ENCODE results near the gene ANKS1B.
"Not testable (repeated sequence)": the region's sequence is repeated elsewhere in the genome, so short reads cannot be mapped to it uniquely, and the experiment has no call there.

ANKS1B gene

DNA sequence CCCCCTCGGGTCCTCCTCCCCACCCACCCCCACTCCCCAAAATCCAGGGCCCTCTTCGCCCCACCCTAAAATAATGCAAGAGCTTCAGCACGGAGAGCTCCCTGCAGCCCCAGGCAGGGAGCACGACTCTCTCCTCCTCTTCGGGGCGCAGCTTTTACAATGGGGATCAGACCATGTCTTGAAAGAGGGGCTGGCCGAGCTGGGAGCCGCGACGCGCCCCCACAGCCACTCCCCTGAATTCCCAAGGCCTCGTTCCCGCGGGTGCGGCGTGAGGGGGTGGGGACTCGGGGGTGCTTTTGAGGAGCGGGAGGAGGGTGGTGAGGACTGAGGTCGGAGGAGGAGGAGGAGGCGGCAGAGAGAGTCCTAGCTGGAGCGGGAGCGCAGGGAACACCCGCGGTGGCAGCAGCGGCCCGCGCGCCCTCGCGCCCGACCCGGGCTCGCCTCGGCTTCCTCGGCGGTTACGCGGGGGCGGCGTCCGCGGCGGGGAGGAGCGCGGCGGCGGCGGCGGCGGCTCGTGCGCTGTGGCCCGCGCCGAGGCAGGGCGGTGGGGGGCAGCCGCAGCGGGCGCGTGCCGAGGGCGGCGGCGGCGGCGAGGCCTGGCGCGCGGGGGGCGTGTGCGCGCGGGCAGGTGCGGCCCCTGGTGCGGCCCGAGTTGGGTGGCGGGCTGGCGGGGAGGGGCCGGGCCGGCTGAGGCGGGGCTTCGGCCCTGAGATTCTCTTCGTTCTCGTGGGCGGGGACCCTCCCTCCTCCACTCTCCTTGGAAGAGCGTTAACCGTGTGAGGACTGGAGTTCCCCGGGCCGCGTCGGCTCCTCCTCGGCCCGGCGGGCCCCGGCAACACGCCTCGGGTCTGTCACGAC lies at the start of gene ANKS1B:
Gene ANKS1B (minus strand): TSS at position 666 of the 858 bp plus-strand sequence. CDS start 699 bp downstream, outside the sequence.
- no peak for DNase-seq

- DNase-seq: no peak
Observed at GRCh38 chr12:100031836-100032235, 47.1 kb upstream of the ANKS1B start.

- no peak for DNase-seq
Observed at GRCh38 chr12:100027671-100028070, 42.9 kb upstream of the ANKS1B start.

DNA sequence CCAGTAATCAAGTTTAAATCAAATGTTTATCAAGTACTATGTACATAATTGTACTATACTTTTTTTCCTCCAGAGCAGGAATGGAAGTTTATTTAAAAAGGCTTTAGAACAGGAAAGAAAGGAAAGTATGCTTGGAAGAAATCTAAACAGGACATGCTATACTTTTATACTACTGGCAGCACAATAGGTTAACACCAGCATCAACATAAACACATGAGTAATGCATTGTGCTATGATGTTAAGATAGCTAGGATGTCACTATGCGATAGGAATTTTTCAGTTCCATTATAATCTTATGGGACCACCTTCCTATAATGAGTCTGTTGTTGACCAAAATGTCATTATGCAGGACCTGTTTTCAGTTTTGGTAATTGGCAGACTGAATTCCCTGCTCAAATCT lies 41.5 kb upstream of the ANKS1B start:
- DNase-seq: no peak

DNA sequence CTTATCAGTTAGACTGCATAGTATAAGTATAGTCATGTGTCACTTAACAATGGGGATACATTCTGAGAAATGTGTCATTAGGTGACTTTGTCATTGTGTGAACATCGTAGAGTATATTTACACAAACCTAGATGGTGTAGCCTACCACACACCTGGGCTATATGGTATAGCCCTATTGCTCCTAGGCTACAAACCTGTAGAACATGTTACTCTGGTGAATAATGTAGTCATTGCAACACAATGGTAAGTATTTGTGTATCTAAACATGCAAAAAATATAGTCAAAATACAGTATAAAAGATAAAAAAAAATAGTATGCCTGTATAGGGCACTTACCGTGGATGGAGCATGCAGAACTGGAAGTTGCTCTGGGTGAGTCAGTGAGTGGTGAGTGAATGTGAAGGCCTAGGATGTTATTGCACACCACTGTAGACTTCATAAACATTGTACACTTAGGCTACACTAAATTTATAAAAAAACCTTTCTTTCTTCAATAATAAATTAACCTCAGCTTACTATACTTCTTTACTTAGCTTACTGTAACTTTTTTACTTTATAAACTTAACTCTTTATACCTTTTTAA lies 40.3 kb upstream of the ANKS1B start:
- no peak for DNase-seq

GRCh38 chr12:100020370-100020769 lies 35.6 kb upstream of the ANKS1B start:
- no peak for DNase-seq

DNA sequence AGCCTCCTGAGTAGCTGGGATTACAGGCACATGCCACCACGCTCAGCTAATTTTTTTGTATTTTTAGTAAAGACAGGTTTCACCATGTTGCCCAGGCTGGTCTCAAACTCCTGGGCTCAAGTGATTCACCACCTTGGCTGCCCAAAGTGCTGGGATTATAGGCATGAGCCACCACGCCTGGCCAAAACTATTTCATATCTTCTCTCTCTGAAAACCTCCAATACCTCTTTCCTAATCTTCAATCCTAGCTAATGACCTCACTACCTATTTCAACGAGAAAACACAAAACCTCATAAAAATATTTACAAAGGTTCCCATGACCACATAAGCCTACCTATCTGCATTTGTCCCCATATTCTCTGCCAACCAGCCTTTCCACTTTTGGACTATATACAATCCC lies 32.3 kb upstream of the ANKS1B start:
- no peak for DNase-seq

- DNase-seq: not testable (repeated sequence)
Observed at GRCh38 chr12:100016304-100016703, 31.6 kb upstream of the ANKS1B start.

DNA sequence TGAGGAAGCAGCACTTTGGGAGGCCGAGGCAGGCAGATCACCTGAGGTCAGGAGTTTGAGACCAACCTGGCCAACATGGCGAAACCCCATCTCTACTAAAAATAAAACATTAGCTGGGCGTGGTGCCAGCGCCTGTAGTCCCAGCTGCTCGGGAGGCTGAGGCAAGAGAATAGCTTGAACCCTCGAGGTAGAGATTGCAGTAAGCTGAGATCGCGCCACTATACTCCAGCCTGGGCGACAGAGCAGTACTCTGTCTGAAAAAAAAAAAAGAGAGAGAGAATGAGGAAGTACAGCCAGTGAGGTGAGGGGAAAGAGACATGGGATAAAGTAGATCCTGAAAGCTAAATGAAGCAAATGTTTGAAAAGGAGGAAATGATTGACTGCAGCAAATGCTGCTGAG lies 21.1 kb upstream of the ANKS1B start:
- DNase-seq: not testable (repeated sequence)

DNA sequence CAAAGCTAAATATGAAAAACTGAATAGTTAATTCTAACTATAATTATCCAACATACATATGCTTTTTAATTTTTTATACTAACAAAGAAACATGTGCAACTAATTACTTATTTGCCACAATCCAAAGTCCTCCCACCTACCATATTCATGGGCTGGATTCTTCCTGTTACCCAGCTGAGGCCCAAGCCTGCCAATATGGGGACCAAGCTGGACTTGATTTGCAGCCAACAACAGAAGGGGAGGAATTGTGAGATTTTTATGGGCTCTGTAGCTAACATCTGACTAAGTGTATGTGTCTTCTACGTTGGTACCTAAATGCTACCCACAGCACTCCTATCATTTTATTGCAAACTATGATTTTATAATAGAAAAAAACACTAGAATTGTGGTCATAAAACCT lies 13.1 kb upstream of the ANKS1B start:
- no peak for DNase-seq

DNA sequence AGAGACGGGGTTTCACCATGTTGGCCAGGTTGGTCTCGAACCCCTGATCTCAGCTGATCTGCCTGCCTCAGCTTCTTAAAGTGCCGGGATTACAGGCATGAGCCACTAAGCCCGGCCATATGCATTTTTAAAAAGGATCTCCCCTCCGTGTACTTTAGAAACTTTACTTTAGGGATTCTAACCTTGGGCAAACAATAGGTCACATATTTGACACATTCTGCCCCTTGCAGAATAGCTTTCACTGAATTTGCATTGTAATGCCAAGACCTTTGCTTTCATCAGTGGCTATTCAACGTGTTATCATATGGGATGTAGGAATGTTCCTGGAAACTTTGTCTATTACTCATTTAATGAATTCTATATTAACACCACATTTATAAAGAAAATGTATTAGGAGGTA lies 11.4 kb upstream of the ANKS1B start:
- no peak for DNase-seq

- DNase-seq: no peak
Observed at GRCh38 chr12:99985631-99986030, 895 bp upstream of the ANKS1B start.

DNA sequence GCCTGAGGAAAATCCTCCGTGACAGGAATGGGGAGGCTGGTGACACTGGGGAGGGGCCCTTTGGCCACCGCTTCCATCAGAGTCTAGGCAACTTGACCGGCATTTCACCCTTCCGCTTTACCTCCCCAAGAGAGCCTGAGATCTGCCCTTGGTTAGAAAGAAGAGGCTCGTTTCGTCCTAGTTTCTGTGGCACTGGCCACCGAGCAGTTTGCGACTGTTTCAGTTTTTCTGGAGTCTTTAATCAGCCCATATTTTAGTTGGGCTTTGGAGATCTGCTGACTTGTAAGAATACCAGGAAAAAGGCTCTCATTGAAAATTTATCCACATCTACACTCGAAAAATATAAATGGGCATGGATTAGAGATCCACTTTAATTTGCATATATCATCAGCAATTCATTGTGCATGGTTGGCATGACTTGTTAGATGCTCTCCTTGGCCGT lies 414 bp upstream of the ANKS1B start:
- no peak for DNase-seq

DNA sequence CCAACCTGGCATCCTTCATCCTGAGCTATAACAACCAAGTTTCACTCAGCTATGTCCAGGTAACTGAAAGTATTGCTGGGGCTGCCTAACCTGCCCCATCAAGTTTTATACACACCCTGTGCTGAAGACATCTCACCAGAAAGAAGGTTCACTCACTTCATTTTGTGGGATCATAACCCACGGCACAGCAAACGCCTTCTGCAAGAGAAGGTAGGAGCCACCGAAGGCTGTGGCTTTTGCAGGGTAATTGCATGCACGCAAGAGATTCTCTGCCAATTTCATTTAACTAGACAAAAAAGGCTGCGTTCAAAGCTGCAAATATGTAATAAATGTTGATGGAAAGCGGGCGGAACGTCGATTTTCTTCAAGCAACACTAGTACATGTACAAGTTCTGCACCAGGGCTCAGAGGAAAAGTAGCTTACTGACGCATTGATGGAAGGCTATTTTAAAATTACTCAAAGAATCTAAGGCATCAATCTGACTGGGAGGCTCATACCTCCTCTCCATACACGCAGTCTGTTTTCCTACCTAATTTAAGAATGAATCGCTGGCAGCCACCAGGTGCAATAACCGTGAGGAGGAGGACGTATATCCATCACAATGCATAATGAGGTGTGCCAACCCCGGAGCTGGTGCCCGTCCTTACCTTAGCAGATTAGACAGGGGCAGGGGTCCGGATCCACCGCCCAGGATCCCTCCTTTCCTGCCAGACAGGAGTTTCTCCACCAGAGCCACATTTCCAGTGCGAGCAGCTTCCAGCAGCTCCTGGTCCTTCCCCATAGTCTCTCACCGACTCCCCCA lies 1.1 kb downstream of the ANKS1B start:
- no peak for DNase-seq

DNA sequence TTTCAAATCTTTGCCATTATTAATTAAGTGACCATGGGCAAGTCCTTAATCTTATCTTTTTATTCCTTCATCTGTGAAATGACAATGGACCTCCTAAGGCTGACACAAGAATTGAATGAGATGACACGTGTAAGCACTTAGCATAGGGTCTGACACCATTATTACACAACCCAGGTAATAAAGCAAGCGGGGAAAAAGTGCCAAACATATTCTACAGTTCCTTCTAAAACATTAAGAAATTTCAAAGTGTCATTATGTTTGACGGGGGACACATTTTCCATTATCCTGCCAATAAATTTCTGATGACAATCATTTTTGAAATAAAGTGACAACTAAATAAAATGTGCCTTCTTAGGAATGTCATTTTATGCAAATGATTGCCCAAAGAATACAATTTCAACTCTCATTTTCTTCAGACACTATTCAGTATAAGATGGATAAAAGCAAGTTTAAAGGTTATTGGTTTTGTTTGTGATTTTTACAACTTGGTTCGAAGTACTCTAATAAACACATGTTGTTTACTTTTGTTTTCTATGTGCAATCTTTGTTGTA lies 3.0 kb downstream of the ANKS1B start:
- no peak for DNase-seq

DNA sequence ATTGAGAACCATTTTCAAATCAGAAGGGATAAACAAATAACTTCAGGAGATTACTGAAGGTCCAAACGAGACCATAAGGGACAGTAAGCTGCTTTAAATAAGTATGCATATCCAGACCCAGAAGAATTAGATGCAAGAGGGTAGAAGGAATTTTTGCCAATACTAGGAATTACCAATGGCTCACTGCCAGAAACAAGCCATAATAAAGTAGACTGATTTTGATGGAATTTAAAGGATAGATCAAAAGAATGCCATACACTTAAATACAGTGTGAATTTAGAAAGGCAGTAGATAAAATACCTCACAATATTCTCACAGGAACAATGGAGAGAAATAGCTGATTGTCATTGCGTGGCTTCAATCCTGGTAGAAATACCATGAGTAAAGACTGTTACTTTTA lies 5.3 kb downstream of the ANKS1B start:
- DNase-seq: no peak

DNA sequence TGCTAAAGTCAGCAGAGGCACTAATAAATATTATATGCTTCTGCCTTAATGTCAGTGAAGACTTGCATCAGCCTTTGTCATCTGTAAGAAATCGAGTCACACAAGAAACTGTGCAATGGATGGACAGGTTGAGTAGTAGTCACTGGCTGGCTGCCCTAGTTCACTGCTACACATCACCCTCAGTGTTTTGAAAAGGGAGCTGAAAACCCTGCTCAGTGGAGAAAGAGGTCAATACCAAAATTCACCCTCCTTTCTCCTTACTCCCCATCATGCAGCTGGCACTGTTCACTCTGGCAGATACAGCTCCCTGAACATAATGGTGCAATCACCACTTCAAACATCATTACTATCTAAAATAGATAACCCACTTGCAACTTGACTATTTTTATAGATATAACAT lies 6.6 kb downstream of the ANKS1B start:
- no peak for DNase-seq

DNA sequence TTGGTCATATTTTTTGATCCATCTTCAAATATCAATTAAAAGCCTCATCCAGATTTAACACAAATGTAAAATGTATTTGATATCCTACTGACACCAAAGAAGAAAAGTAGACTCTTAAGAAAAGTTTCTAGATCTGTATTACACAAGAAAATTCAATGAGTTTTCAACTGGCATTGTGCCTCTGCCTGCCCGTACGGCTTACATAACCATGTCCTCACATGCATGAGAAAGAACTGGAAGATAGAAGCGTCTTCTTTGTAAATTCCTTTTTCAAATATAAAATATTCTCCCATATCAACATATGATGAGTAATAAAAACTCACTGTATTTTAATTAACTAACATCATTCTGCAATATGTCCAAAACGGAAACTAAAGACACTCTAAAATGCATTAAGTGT lies 7.2 kb downstream of the ANKS1B start:
- no peak for DNase-seq

DNA sequence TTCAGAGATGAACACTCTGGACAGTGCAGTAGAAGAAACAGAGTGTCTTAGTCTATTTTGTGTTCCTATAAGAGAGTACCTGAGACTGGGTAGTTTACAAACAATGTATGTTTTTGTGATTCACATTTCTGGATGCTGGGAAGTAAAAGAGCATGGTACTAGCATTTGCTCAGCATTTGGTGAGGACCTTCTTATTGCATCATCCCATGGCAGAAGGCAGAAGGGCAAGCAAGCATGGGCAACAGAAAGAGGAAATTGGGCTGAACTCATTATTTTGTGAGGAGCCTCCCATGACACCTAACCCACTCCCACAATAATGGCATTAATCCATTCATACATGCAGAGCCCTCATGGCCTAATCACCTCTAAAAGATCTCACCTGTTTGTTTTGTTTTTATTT lies 8.0 kb downstream of the ANKS1B start:
- DNase-seq: no peak

GRCh38 chr12:99975321-99975720 lies 9.4 kb downstream of the ANKS1B start:
- DNase-seq: no peak

DNA sequence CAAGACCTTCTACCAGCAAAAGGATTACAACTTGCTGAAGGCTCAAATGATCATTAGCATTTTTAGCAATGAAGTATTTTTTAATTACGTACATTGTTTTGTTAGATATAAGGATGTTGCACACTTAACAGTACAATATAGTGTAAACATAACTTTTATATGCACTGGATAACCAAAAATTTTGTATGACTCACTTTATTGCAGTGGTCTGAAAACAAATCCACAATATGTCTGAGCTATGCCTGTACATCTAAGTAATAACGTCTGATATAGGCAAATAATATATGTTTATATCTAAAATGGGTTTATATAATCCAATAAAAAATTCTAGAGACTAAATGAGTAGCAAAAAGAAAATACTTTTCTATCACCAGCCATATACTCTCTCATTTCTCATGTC lies 10.6 kb downstream of the ANKS1B start:
- DNase-seq: no peak

DNA sequence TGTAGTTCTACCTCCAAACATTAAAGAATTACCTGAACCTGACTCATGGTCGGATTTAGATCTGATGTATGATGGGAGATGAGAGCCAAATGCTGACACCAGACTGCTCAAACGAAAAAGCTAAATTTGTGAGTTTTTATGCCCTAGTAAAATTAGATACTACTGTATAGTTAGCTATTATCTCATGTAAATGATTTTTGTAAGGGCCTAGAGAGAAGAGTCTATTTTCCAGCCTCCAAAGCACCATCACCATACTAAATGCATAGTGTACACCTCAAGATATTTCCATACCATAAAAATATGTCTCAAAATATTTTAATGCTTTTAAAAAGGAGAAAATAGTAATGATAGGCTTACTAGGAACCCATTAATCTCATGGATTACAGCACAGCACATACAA lies 18.3 kb downstream of the ANKS1B start:
- DNase-seq: no peak

DNA sequence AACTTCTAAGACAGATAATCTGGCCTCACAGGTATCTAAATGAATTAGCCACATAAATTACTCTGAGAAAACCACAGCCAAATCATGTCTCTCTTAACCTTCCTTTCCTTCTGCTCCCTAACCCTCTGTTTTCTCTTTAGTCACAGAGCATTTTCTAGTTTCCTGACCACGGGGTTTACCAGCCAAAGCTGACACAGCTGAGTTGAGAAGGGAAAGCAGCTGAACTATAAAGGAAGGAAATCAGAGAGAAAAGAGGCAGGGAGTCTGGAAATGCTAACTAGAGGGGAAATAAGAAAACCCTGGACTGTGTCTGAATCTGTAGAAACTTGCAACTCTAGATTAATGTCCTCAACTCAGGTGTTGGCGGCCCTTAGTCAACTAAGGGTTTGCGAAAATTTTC lies 24.4 kb downstream of the ANKS1B start:
- no peak for DNase-seq
